HG03442 (cell line): ENCODE measurements around the gene HAL.
A peak's percentile ranks its signal among the peaks of the same experiment; 100 is the strongest.
"Not testable (repeated sequence)": the region's sequence is repeated elsewhere in the genome, so short reads cannot be mapped to it uniquely, and the experiment has no call there.

ENCODE experiments used
- ATAC-seq: cut with Tn5 transposase; IDR thresholded peaks from one replicate; pipeline ENCODE4 v1.9.1; 2021; ENCODE audit warnings: mild to moderate bottlenecking, moderate library complexity; ENCODE audit not compliant: unreplicated experiment

Gene HAL

GRCh38 chr12:95977764-95978305 lies 18.3 kb downstream of the HAL start:
- no peak for ATAC-seq

- ATAC-seq: no peak
Measured at GRCh38 chr12:95976416-95976832, 19.7 kb downstream of the HAL start.

DNA sequence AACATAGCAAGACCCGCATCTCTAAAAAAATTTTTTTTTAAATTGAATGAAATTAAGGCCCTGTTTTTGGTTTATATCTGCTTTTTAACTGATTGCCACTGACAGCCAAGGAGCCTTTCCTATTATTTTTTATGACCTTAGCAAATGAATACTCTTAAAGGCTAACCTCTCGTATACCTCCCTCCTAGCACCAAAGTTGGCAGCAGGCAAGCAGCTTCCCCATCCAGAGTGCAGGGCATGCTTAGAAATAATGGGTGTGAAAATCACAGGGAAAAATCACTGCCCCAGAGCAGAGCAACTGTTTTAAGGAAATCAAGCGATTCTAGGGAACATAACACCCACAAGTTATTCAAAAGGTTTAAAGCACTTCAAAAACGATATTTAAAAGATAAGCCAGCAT lies 20.7 kb downstream of the HAL start:
- no peak for ATAC-seq

DNA sequence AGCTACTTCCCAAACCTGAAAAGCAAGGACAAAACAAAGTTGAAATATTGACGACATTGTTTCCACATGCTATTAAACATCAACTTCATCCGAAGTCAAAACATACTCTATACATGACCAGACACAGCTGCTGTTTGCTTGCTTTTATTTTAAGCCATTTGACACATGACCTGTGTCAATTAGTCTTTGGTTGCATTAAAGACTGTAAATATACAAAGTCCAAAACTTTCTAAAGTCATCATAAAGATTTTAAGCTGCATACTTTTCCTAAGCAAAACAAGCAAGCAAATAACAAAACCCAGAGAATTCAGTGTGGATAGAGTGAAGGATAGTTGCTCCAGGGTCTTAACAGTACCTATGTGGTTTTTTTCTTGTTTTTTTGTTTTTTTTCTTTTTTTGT lies 21.8 kb downstream of the HAL start:
- no peak for ATAC-seq

DNA sequence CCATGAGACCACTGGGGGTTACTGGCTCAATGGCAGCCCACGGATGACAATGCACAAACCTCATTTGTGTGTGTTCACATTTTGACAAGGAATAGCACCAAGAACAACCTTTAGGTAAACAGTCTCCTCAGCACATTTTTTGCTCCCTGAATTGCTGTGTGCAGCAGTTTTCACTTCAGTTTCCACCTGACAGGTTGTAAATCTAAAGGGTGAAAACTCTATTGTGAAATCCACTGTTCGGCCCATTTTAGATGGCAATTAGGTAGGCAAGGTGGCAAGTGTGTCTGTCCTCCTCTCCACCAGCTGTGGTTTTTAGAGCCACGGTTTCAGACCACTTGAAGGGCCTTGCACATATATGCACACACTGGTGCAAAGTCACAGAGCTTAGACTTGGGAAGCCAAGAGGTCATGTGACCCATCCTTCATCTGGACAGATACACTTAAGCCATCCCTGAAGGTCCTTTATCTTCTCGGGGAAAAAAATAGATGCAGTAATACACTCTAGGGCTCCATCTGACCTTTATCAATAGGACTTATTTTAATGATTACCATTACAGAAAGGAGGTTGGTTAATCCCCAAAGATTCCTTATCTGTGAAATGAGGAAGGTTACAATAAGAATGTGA lies 23.2 kb downstream of the HAL start:
- ATAC-seq: no peak

DNA sequence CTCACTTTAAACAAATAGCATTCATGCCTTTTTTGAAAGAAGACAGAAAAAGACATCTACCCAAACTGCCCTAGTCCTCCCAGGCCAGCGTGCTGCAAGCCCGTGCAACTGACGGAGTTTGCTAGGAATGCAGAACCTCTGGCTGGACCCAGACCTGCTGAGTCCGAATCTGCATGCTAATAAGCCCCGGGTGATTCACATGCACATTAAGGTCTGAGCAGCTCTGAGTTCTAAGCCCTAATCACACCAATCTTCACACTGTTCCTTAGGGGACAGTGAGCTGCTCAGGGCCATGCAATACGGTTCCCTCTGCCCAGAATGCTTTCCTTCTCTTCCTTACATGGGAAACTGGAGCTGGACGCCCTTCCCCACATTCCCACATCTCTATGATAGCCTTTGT lies 25.2 kb downstream of the HAL start:
- no peak for ATAC-seq

GRCh38 chr12:95969116-95969515 lies 27.0 kb downstream of the HAL start:
- ATAC-seq: not testable (repeated sequence)

GRCh38 chr12:95967301-95967700 lies 28.8 kb downstream of the HAL start:
- ATAC-seq: no peak

GRCh38 chr12:95966287-95966870 lies 29.8 kb downstream of the HAL start:
- ATAC-seq: no peak

DNA sequence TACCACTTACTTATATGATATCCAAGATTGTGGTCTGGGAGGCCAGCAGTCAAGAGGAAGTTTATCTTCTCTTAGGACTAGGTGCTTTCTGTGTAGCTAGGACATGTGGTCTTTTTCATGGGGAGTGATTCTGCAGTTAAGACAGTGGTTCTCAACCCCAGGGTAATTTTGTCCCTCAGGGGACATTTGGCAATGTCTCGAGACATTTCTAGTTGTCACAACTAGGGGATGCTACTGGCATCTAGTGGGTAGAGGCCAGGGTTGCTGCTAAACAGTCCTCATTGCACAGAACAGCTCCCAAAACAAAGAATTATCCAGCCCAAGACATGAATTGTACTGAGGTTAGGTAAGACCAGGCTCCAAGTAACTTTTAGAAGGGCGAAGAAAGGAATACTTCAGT lies 33.0 kb downstream of the HAL start:
- ATAC-seq: no peak

DNA sequence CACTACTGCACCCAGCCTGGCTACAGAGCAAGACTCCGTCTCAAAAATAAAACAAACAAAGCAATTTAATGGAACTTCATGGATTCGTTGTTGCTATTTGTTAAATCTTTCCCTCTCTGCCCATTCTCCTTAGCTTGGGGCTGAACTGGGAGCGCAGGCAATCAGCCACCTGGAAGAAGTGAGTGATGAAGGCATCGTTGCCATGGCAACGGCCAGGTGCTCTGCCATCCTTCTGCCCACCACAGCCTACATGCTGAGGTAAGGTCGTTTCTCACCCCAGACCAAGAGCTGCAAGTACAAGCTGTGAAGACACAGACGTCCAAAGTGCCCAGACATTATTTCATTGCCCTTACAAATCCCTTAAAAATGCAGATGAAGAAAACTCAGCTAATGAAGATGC lies 33.9 kb downstream of the HAL start:
- ATAC-seq: no peak

DNA sequence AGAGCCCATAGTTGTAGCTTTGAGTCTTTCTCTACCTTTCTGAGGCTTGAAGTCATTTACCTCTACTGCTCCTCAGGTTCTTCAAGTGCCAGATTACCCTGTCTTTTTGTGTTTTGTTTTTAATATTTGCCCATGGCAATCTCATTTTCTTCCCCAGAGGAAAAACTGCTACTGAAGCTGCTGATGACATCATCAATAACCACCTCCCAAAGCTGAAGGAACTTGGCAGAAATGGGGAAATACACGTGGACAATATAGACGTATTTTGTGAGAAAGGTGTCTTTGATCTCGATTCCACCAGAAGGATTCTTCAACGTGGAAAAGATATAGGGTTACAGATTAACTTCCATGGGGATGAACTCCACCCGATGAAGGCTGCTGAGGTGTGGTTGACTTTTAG lies 35.9 kb downstream of the HAL start:
- ATAC-seq: no peak

DNA sequence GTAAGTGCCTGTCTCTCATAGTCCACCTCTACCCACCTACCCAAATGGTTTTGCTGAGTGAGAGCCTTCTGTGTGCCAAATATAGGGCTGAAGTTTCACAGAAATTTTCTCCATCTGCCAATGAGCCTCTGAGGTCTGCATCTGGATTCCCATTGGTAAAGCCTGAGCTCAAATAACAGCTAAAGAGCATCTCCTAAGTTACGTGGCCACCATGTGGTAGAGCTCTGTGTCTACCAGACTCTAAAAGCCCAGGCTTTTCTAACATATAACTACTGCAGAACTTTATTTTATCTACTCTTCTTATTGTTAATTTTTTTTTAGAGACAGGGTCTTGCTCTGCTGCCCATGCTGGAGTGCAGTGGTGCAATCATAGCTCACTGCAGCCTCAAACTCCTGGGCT lies 37.0 kb downstream of the HAL start:
- no peak for ATAC-seq

- ATAC-seq: no peak
Measured at GRCh38 chr12:95956557-95957145, 39.5 kb downstream of the HAL start.

DNA sequence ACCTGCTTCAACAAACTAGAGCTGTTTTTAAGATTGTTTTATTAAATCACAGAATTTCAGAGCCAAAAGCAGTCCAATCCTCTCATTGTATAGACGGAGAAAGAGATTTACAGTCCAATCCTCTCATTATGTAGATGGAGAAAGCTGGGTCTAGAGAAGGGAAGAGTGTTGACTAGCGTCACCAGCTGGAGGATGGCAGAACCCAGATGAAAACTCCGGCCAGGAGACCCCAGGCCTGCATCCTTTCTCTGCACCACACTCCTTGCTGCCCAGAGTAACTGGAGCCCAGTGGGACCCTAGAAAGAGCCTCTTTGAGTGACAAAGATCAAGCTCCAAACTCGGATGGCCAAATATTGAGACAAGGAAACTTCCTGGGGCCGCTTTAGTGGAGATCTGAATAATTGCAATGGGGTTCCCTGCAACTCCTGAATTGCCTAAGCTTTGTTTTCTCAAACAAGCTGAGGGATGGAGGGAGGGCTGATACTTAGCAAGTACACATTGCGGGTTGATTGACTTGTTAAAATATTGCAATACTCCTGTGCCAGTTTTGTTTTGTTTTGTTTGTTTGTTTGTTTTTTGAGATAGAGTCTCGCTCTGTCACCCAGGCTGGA lies 40.5 kb downstream of the HAL start:
- no peak for ATAC-seq

DNA sequence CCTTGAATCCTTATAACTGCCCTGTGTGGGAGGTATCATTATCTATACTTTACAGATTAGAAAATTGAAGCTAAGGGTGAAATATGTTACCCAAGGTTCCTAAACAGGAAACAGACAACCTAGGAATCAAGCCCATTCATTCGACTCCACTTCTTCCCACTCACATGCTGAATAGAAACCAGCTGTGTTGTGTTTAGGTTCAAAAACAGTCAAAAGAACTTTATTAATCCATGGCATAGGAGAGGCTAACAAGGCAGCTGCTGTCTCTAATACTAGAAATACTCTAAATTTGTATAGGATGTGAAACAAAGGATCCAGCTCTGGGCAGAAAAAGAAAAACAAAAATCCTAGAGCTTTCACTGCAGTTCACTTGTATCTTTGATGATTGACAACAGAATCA lies 43.1 kb downstream of the HAL start:
- ATAC-seq: no peak

DNA sequence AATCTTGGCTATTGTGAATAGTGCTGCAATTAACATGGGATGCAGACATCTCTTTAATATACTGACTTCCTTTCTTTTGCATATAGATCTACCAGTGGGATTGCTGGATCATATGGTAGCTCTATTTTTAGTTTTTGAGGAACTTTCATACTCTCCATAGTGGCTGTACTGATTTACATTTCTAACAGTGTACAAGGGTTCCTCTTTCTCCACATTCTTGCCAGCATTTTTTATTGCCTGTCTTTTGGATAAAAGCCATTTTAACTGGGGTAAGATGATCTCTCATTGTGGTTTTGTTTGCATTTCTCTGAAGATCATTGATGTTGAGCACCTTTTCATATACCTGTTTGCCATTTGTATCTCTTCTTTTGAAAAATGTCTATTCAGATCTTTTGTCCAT lies 44.6 kb downstream of the HAL start:
- no peak for ATAC-seq

DNA sequence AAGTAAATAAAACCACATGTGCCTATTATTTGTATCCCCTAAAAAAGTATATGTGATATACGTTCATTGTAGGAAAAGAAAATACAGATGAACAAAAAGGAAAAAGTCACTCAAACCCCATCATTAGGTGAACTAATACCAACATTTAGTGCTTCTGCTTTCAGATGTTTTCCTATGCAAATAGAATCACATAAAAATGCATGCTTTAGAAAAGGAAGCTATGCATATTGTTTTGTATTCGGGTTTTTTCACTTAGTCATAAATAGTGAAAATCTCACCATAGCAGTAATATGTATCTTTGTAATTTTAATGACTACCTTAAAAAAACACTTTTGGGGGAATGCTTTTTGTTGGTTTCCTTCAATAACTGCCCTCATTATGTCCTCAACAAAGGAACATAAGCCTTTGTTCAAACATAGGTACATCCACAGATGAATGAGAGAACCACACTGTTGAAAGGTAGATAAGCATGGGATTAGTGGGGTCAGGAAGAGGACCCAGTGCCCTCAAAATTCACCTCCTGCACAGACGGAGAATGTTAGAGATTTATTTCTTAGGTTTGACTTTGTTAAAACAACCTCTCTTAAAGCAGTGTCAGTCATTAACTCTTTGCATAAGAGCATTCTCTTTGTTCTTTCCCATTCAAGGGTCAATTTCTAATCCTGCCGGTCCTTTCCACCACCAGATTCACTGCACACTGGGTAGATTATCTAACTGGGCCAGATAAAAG lies 46.5 kb downstream of the HAL start:
- no peak for ATAC-seq

DNA sequence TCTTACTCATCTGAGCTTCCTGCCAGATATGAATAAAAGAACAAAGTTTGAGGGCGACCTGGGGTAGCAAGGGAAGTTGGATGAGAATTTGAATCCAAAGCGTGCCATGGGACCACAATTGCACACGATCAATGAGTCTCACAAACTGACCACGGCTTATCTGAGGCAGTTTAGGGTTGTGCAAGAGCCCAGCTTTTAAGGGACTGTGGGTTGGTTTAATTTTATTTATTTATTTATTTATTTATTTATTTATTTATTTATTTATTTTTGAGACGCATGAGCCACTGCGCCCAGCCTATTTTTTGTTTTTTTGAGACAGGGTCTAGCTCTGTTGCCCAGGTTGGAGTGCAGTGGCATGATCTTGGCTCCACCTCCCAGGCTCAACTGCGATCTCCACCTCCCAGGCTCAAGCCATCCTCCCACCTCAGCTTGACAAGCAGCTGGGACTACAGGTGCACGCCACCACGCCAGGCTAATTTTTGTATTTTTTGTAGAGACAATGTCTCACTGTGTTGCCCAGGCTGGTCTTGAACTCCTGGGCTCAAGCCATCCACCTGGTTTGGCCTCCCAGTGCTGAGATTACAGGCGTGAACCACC lies 51.9 kb downstream of the HAL start:
- ATAC-seq: no peak

DNA sequence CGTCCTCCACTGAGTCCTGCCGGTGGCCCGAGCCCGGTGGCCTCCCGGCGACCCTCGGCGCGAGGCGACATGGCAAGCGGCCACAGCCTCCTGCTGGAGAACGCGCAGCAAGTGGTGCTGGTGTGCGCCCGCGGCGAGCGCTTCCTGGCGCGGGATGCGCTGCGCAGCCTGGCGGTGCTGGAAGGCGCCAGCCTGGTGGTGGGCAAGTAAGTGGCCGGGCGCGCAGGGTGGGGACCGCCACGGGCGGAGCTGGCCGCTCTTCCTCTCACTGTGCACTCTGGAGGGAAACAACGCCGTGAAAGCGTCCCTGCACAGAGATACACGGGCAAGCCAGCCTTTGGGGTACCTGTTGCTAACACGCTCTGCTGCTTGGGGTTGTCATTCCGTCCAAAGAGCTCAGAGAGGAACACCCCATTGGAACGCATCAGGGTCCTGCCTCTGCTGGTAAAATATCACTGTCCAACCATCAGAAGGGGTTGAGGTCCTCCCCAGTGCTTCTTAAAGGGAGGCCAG lies 52.8 kb downstream of the HAL start, which contains the start of gene AMDHD1:
TSS of gene AMDHD1 (plus strand) at position 2 of the 513 bp plus-strand sequence. CDS start at position 70, 68 bp downstream.
- ATAC-seq: peak; percentile 54
